IPS DF 4.7 (cell line): Measurements from ENCODE around the gene STK39.

ENCODE experiments used
- DNase-seq: peaks from one replicate; pipeline ENCODE4 v3.0.0-alpha.2; 2013; ENCODE audit warnings: low spot score; ENCODE audit errors: extremely low read depth

Gene STK39

DNA sequence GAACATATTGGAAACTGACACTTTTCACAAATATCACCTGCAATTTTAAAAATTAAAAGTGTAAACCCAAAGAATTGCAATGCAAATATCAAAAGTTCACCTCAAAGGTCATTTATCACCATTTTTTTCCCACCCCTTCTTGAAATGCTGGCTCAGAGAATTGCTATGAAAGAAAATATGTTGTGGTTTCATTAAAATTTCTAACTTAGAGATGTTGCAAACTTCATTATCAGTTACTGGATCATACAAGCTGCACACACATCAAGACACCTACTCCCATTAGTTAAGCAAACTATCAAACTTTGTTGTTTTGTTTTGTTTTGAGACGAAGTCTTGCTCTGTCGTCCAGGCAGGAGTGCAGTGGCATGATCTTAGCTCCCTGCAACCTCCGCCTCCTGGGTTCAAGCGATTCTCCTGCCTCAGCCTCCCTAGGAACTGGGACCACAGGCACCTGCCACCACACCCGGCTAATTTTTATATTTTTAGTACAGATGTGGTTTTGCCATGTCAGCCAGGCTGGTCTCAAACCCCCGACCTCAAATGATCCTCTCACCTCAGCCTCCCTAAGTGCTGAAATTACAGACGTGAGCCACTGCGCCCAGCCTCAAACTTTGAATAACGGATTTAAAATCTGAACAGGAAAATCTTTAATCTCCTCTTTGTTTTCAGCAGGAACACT, 37.0 kb downstream of the STK39 start:
- DNase-seq = no peak

DNA sequence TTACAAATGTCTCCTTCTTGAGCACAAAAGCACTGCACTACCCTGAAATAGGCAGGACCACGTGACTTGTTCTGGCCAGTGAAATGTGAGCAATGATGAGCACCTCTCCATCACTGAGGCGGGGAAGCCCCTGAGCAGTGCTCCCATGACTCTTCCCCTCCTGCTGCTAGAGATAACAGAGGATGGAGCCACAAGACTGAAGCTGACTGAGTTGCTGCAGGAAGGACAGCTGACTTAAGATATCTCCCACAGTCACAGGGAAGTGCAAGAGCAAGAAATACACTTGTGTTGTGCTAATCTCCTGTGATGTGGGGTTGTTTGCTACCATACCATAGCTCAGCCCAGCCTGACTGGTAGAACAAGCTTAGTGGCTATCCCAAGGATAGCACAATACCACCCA, 38.7 kb downstream of the STK39 start:
- DNase-seq = no peak

DNA sequence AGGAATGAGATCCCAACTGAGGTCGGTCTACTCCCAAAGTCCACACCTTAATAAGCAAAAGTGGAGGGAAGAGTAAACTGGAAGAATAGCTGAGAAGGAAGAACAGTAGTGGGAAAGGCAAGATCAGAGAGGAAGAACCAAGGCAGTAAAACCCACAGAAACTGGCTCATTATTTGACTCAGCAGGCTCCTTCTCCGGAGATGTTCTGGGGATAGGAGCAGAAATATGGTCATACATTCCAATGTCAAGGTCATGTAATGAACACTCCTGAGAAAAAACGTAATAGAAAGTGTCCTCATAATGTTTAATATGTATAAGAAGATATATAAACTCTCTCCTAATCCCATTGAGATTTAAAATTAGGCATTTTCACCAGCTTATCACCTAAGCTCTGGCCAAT, 39.5 kb downstream of the STK39 start:
- DNase-seq = no peak

- peak; percentile 60 for DNase-seq
Measured at GRCh38 chr2:168203762-168204693, 43.4 kb downstream of the STK39 start.

- DNase-seq = no peak
Measured at GRCh38 chr2:168201584-168202116, 45.7 kb downstream of the STK39 start.

- no peak for DNase-seq
Measured at GRCh38 chr2:168200930-168201583, 46.3 kb downstream of the STK39 start.

GRCh38 chr2:168198476-168199207, 48.8 kb downstream of the STK39 start:
- no peak for DNase-seq

DNA sequence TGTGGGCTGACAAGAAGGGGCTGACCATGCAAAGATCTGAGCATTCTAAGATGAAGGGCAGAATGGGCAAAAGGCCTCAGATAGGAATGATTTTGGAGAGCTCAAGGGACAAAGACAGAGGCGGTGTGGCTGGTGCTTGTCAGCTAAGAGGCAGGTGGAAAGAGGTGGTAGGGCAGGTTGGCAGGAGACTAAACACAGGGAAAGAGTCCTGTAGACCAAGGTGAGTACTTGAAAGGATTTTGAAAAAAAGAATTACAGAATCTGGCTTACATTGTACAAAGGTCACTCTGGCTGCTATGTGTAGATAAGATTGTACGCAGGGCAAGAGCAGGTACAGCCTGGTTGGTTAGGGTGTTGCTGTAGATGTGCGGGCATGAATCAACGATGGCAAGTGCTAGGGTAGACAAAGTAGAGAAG, 50.6 kb downstream of the STK39 start:
- DNase-seq = no peak

DNA sequence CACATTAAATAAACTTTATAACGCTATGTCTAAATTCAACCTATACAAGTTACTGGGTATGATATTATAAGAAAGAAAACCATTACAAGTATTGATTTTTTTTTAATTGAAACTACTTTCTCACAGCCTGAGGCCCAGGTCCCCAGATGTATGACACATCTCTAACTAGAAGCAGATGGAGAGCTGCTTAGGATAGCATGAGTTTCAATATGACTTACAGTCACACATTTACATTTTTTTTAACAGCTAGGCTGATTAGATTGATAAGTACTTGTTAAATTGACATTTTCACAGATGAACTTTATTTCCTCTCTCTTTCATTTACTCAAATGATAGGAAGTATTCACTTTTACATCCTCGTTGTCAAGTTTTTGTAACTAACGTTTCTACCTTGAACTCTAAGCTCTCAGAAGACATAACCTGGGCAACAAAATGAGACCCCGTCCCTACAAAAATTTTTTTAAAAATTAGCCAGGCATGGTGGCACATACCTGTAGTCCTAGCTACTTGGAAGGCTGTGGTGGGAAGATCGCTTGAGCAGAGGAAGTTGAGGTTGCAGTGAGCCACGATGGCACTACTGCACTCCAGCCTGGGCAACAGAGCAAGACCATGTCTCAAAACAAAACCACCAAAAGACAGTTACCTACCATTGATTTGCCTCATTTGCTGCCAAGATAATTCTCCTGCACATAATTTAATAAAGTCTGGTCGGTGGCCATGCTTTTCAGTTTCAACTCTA, 52.4 kb downstream of the STK39 start:
- no peak for DNase-seq

GRCh38 chr2:168192839-168193616, 54.4 kb downstream of the STK39 start:
- DNase-seq = no peak

DNA sequence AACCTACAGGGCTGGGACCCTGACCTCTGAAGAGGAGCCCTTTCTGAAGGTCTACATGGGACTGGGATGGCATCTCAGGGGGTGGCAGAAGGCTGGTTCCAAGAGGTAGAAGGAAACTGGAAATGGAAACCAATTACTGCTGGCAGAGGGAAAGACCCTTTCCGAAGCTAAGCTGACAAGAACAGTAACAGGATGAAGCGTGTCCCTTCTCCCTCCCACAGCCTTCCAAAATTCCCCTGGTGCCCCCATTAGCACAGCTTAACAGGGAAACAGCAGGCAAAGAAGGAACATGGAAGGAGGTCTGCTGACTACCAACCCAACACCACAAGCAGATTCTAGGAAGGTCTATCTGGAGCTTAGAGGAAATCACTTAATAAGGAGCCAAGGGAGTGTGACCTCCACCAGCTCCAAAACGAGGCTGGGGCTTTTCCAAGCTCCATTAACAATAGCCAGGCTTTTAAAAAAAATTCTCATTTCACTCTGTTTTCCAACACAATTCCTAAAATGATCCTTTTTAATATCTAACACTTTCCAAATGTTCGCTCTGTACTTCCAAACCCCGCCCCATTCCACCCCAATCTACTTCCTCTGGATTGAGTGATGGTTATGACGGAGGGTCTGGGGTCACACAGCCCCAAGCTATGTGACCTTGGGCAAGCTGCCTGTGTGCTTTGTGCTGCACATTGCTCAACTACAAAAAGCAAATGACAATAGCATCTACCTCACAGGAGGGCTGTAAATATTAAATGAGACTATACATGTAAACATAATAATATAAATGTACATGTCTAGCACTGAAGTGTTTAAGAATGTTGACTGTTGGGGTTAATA, 55.2 kb downstream of the STK39 start:
- DNase-seq = no peak

GRCh38 chr2:168190590-168191336, 56.6 kb downstream of the STK39 start:
- DNase-seq = no peak

- no peak for DNase-seq
Measured at GRCh38 chr2:168189835-168190569, 57.4 kb downstream of the STK39 start.

GRCh38 chr2:168188002-168188401, 59.4 kb downstream of the STK39 start:
- DNase-seq = no peak

- no peak for DNase-seq
Measured at GRCh38 chr2:168186452-168186851, 60.9 kb downstream of the STK39 start.

DNA sequence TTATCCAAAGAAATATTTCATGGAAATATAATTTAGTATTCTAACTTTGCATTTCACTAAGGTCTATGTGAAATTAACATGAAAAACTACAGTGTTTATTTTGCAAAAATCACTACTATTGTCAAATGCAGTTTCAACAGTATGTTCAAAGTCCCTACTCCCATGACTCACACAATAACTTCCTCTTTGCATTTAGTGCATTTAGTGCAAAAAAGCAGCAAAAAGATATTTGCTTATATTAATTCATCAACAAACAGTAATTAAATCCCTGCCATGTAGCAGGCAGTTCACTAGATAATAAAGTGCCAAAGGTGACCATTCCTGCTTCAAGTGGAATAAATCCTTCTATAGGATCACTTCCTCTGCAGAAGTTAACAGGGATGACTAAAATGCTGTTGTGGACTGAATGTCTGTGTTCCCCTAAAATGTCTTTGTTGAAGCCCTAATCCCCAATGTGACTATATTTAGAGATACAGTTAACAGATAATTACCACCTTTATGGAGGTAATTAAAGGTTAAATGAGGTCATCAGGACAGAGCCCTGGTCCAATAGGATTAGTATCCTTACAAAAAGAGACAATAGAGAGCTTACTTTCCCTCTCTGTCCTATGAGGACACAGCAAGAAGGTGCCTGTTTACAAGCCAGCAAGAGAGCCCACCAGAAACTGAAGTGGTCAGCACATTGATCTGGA, 61.7 kb downstream of the STK39 start:
- DNase-seq = no peak
